DND-41 (cell line): ENCODE measurements around the gene USP19.

Source experiments
- ATAC-seq: fragments of 200-7000 bp; cut with Tn5 transposase; 3 replicates; pipeline ENCODE4 v1.9.1; 2021; ENCODE audit warnings: low read depth; ENCODE audit not compliant: insufficient read depth
- DNase-seq: peaks from one replicate; pipeline ENCODE4 v3.0.0-alpha.2; 2020
- H2AFZ ChIP-seq: 2 replicates; pipeline ENCODE4 v1.6.0; 2012; ENCODE audit warnings: low read depth, low read length
- H3K27ac ChIP-seq: 2 replicates; pipeline ENCODE4 v1.5.1; 2012; ENCODE audit warnings: low read length, inconsistent platforms
- H3K27me3 ChIP-seq: fragments of 200-600 bp; sonication (generic); 2 replicates; pipeline ENCODE4 v1.6.0; 2012; ENCODE audit warnings: low read length, mild to moderate bottlenecking, inconsistent platforms; ENCODE audit not compliant: insufficient read depth, poor library complexity
- H3K36me3 ChIP-seq: 2 replicates; pipeline ENCODE4 v1.5.1; 2012; ENCODE audit warnings: low read length, inconsistent platforms; ENCODE audit not compliant: insufficient read depth
- H3K4me1 ChIP-seq: 2 replicates; pipeline ENCODE4 v1.5.1; 2012; ENCODE audit warnings: mild to moderate bottlenecking, low read length; ENCODE audit not compliant: insufficient read depth
- H3K4me2 ChIP-seq: 2 replicates; pipeline ENCODE4 v1.6.0; 2012; ENCODE audit warnings: mild to moderate bottlenecking, moderate library complexity, low read length, inconsistent platforms; ENCODE audit not compliant: insufficient read depth
- H3K4me3 ChIP-seq, 2 experiments: fragments of 200-600 bp in 1 of 2; shearing (Covaris generic) in 1 of 2; 2 replicates each; pipeline ENCODE4 v1.5.1; 2012 to 2016; ENCODE audit warnings: inconsistent platforms in 2 of 2, low read length in 2 of 2, mild to moderate bottlenecking in 2 of 2, low read depth in 1 of 2, moderate library complexity in 1 of 2
- H3K79me2 ChIP-seq: 2 replicates; pipeline ENCODE4 v1.6.0; 2012; ENCODE audit warnings: low read length, inconsistent platforms; ENCODE audit not compliant: insufficient read depth
- H3K9ac ChIP-seq: 2 replicates; pipeline ENCODE4 v1.6.0; 2012; ENCODE audit warnings: low read depth, mild to moderate bottlenecking, inconsistent platforms, low read length, moderate library complexity
- H3K9me3 ChIP-seq: 2 replicates; pipeline ENCODE4 v1.5.1; 2012; ENCODE audit warnings: low read length, moderate library complexity, mild to moderate bottlenecking, inconsistent platforms; ENCODE audit not compliant: insufficient read depth, severe bottlenecking
- H4K20me1 ChIP-seq: 2 replicates; pipeline ENCODE4 v1.6.0; 2012; ENCODE audit warnings: low read length; ENCODE audit not compliant: insufficient read depth
- CTCF ChIP-seq: IDR thresholded peaks from 2 replicates; pipeline ENCODE4 v1.5.1; 2012; ENCODE audit warnings: borderline replicate concordance, low read length, moderate library complexity, mild to moderate bottlenecking; ENCODE audit not compliant: poor library complexity, severe bottlenecking; ENCODE audit errors: extremely low read depth
- EZH2 ChIP-seq: IDR thresholded peaks from 3 replicates; pipeline ENCODE4 v1.6.1; 2012; ENCODE audit warnings: borderline replicate concordance, low read depth, mild to moderate bottlenecking, moderate library complexity, low read length, inconsistent platforms; ENCODE audit not compliant: severe bottlenecking

USP19 gene

GRCh38 chr3:49134471-49135265, 14.0 kb upstream of the USP19 start:
- Histone ChIP-seq H3K4me1 (no peaks in the 10 kb centered on the region), H3K79me2 (no peaks in the 10 kb centered on the region), H3K27ac (no peak overlapping the region), H3K9ac (no peak overlapping the region), H3K9me3 (no peaks in the 10 kb centered on the region), H3K4me2 (no peak overlapping the region), H3K27me3 (no peaks in the 10 kb centered on the region), H3K4me3 (no peak overlapping the region), H2AFZ (no peak overlapping the region), H3K36me3 (no peaks in the 10 kb centered on the region), H4K20me1 (no peaks in the 10 kb centered on the region)
- TF ChIP-seq CTCF (no peak), EZH2 (no peak)
- DNase-seq, result no peak
- no peak for ATAC-seq

DNA sequence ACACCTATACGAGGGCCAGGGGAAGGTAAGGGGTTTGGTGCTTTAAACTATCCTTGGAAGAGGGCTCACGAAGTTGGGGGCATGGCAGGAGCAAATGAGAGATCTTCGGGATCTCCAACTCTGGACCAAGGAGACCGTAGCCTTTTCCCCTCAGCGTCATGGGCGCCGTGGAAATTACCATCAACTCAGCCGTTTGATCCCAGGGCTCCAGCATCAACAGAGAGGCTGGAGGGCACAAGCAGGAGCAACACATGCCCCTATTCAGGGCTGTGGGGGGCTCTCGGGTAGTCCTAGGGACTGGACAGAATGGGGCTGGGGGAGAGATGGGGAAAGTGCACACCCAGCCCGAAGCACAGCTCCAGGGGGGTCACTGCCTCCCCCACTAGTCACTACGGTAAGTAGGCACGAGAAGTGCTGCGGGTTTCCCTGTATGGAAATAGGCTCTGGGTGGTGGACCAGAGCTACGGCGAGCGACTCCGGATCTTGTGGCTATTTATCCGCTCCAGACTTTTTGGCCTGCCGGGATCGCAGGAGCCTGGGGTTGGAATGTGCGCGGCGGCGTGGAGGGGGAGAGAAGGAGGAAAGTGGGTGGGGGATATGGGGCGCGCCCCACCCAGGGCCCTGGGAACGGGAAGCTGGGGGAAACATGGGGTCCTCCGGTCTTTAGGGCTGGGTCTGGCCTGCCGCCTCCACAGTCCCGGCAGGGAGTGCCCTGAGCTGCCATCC, 12.8 kb upstream of the USP19 start:
- Histone ChIP-seq H3K4me3 (no peak overlapping the region), H3K9me3 (no peaks in the 10 kb centered on the region), H3K4me2 (no peak overlapping the region), H3K9ac (no peak overlapping the region), H3K27ac (no peak overlapping the region), H3K4me1 (no peaks in the 10 kb centered on the region), H4K20me1 (no peaks in the 10 kb centered on the region), H2AFZ (no peak overlapping the region), H3K36me3 (no peaks in the 10 kb centered on the region), H3K79me2 (no peaks in the 10 kb centered on the region), H3K27me3 (no peaks in the 10 kb centered on the region)
- ATAC-seq, result no peak
- no peak for DNase-seq
- TF ChIP-seq EZH2 (no peak), CTCF (no peak)

DNA sequence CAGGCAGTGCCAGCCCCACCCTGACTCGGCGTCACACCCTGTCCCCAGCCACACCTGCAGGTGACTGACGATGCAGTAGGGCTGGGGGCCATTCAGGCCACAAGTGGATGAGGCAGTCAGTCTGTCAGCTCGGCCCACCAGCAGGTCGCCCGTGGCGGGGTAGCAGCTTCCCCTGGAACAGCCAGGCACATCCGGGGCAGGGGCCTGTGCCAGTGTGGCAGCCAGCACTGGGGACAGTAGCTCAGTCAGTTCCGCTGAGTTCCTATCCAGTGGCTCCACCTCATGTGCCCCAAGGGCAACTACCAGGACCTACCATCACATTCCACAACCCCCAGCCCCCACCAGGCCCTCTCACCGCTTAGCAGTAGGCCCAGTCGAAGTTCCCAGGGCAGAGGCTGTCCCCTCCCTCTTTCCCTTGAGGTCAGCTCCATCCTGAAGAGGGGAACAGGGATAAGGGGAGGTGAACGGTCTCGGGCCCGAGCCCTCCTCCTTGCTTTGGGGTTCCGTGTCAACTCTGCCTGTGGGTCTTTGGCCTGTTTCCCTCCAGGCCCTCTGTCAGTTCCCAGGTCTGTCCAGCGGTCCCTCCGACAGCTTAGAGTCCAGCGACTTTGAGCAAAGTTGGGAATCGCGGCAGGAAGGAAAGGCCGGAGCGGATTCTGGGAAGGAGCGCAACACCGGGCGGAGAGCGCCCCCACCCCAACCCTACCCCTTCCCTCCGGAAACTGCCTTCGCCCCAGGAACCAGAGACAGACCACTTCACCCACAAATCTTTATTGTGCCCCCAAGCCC, 12.0 kb upstream of the USP19 start, which contains the start of gene LAMB2:
TSS of gene LAMB2 (minus strand) at position 614 of the 789 bp plus-strand sequence. CDS start at position 431, 183 bp downstream.
- H3K36me3 ChIP-seq, result no peaks in the 10 kb centered on the region
- TF ChIP-seq EZH2 (no peak), CTCF (no peak)
- H3K4me1 ChIP-seq, result no peaks in the 10 kb centered on the region
- no peak within 1 kb of the TSS for H3K4me2 ChIP-seq
- no peaks in the 10 kb centered on the region for H3K27me3 ChIP-seq
- H3K27ac ChIP-seq, result no peak within 1 kb of the TSS
- H3K9ac ChIP-seq, result no peak within 1 kb of the TSS
- no peak for DNase-seq
- no peaks in the 10 kb centered on the region for H4K20me1 ChIP-seq
- no peaks in the 10 kb centered on the region for H3K9me3 ChIP-seq
- H2AFZ ChIP-seq, result no peak within 1 kb of the TSS
- ATAC-seq, result no peak
- no peaks in the 10 kb centered on the region for H3K79me2 ChIP-seq
- H3K4me3 ChIP-seq, result no peak within 1 kb of the TSS
